GM12801 (cell line): ENCODE data around the gene SOX5.

Experiments
- CTCF ChIP-seq: IDR thresholded peaks from one replicate; pipeline ENCODE4 v1.5.1; 2011; ENCODE audit warnings: control low read depth; ENCODE audit not compliant: insufficient read length; ENCODE audit errors: extremely low read depth

Gene SOX5

GRCh38 chr12:23581913-23582312, 367.6 kb downstream of the SOX5 start:
- no peak for TF ChIP-seq CTCF

- TF ChIP-seq CTCF = no peak
These were observed 370.2 kb downstream of the SOX5 start for GRCh38 chr12:23579257-23579656.

- TF ChIP-seq CTCF = no peak
These were observed 373.1 kb downstream of the SOX5 start for GRCh38 chr12:23576372-23576771.

GRCh38 chr12:23569356-23569755, 380.1 kb downstream of the SOX5 start:
- no peak for TF ChIP-seq CTCF

- TF ChIP-seq CTCF = no peak
These were observed 383.3 kb downstream of the SOX5 start for GRCh38 chr12:23566133-23566532.

GRCh38 chr12:23564451-23565152, 384.9 kb downstream of the SOX5 start:
- no peak for TF ChIP-seq CTCF

GRCh38 chr12:23561364-23562345, 387.8 kb downstream of the SOX5 start:
- TF ChIP-seq CTCF = no peak
